Stimulated activated naive CD4-positive, alpha-beta T cell treated with Interleukin-2 at 50 U/mL for 16 hours (primary cell): ENCODE measurements around the gene SENP2.

Source experiments
- DNase-seq: peaks from one replicate; lab custom pipeline; 2025; lab: John Stamatoyannopoulos, UW

The SENP2 gene

DNA sequence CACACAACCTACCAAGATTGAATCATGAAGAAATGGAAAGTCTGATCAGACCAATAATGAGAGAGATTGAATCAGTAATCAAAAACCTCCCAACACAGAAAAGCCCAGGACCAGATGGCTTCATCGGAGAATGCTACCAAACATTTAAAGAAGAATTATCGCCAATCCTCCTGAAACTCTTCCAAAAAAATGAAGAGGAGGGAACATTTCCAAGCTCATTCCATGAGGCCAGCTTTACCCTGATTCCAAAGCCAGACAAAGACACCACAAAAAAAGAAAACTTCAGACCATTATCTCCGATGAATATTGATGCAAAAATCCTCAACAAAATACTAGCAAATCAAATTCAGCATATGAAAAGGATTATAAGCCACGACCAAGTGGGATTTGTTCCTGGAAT is 94.1 kb downstream of the SENP2 start:
- DNase-seq, result no peak
